Transverse colon (tissue), 4 donors: ENCODE results near the gene ABCC1.

Experiments used
- CTCF ChIP-seq, 5 experiments: fragments of 200-600 bp in 3 of 5; fragments of 450-650 bp in 2 of 5; sonication (generic) in 3 of 5; IDR thresholded peaks; 1 replicate in 2 of 5; 2 replicates in 3 of 5; pipeline ENCODE4 v1.5.1; 2016 to 2017; ENCODE audit warnings: antibody characterized with exemption in 5 of 5, inconsistent platforms in 3 of 5, mild to moderate bottlenecking in 2 of 5, moderate library complexity in 1 of 5
- EP300 ChIP-seq: sonication (generic); formaldehyde crosslinking; IDR thresholded peaks from one replicate; pipeline ENCODE4 v1.6.1; 2017; ENCODE audit warnings: antibody characterized with exemption, low read depth
- POLR2A ChIP-seq: fragments of 450-650 bp; IDR thresholded peaks from one replicate; pipeline ENCODE4 v1.6.1; 2016; ENCODE audit warnings: antibody characterized with exemption, mild to moderate bottlenecking, moderate library complexity
- POLR2AphosphoS5 ChIP-seq, 3 donors: sonication (generic); formaldehyde crosslinking; IDR thresholded peaks; one replicate each; pipeline ENCODE4 v1.6.1; 2016; ENCODE audit warnings: antibody characterized with exemption in 3 of 3

DNA sequence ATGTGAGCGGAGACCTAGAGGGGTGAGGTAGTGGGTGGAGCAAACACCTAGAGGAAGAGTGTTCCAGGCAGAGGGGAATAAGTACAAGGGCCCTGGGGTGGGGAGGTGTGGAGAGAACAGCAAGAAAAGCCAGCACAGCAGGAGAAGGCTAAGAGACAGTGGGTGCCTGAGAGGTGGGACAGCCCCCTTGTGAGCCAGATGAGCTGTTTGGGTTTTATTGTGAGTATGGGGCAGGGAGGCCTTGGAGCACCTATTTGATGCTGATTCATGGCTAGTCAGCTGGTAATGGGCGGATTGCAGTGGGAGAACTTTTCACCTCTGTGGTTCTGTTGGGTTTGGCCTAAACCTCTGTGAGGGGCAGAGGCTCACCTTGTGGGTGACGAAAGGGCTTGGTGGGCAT, 68.4 kb downstream of the ABCC1 start:
- TF ChIP-seq CTCF (IDR thresholded peaks at IDR 0.05) (no peak), POLR2AphosphoS5 (IDR thresholded peaks at IDR 0.05) (no peak), POLR2A (no peak), EP300 (no peak)
